CD8-positive, alpha-beta memory T cell (primary cell): ENCODE measurements around the gene UBE2J2. TPM values are rescaled to one million over a fixed set of nuclear protein-coding genes. Genes with fewer than 3 reads are reported as not detected.

Source experiments
- CTCF ChIA-PET: fragments of 350-600 bp; sonication (Branson Sonifier 250); formaldehyde crosslinking; loops from one replicate; lab custom pipeline; 2021; ENCODE audit warnings: antibody characterized with exemption; lab: Charles Lee
- POLR2A ChIA-PET: fragments of 350-600 bp; sonication (Branson Sonifier 250); formaldehyde crosslinking; loops from one replicate; lab custom pipeline; 2021; ENCODE audit warnings: antibody characterized with exemption; lab: Charles Lee
- DNase-seq, 5 donors: peaks; one replicate each; pipeline versions ENCODE4 v3.0.0 to v3.0.0-alpha.2; 2020 to 2022; ENCODE audit warnings: mixed read lengths in 1 of 5
- H3K27ac ChIP-seq: one replicate; pipeline ENCODE4 v1.7.0; 2013; ENCODE audit warnings: low read depth, mild to moderate bottlenecking, low read length, moderate library complexity
- H3K27me3 ChIP-seq: 2 replicates; pipeline ENCODE4 v1.7.0; 2013; ENCODE audit warnings: low read length, mild to moderate bottlenecking; ENCODE audit not compliant: insufficient read depth, poor library complexity, severe bottlenecking
- H3K36me3 ChIP-seq: 2 replicates; pipeline ENCODE4 v1.7.0; 2013; ENCODE audit warnings: mild to moderate bottlenecking, low read length, moderate library complexity; ENCODE audit not compliant: insufficient read depth
- H3K4me1 ChIP-seq: 2 replicates; pipeline ENCODE4 v1.7.0; 2013; ENCODE audit warnings: mild to moderate bottlenecking, low read length, moderate library complexity; ENCODE audit not compliant: insufficient read depth
- H3K4me3 ChIP-seq: 2 replicates; pipeline ENCODE4 v1.7.0; 2013; ENCODE audit warnings: mild to moderate bottlenecking, low read length
- H3K9me3 ChIP-seq: 2 replicates; pipeline ENCODE4 v1.7.0; 2013; ENCODE audit warnings: mild to moderate bottlenecking, low read length
- H3K27ac Mint-ChIP-seq, 8 donors: one replicate each; pipeline ENCODE4 v1.8.0; 2020 to 2021; ENCODE audit warnings: mixed read lengths in 8 of 8, mild to moderate bottlenecking in 6 of 8, inconsistent platforms in 3 of 8, moderate library complexity in 3 of 8
- H3K27me3 Mint-ChIP-seq, 2 donors: one replicate each; pipeline ENCODE4 v1.8.0; 2020 to 2021; ENCODE audit warnings: mixed read lengths in 2 of 2, mild to moderate bottlenecking in 1 of 2, moderate library complexity in 1 of 2
- H3K36me3 Mint-ChIP-seq, 3 donors: one replicate each; pipeline ENCODE4 v1.8.0; 2020 to 2021; ENCODE audit warnings: mixed read lengths in 3 of 3, inconsistent platforms in 1 of 3, mild to moderate bottlenecking in 1 of 3
- H3K4me1 Mint-ChIP-seq, 3 donors: one replicate each; pipeline ENCODE4 v1.8.0; 2020 to 2021; ENCODE audit warnings: mixed read lengths in 3 of 3, inconsistent platforms in 1 of 3, mild to moderate bottlenecking in 1 of 3
- H3K4me3 Mint-ChIP-seq, 7 donors: one replicate each; pipeline ENCODE4 v1.8.0; 2020 to 2021; ENCODE audit warnings: mixed read lengths in 7 of 7, mild to moderate bottlenecking in 6 of 7, moderate library complexity in 4 of 7, inconsistent platforms in 2 of 7
- H3K9me3 Mint-ChIP-seq, 5 donors: one replicate each; pipeline ENCODE4 v1.8.0; 2020 to 2022; ENCODE audit warnings: mixed read lengths in 5 of 5, mild to moderate bottlenecking in 3 of 5, moderate library complexity in 2 of 5, inconsistent platforms in 1 of 5
- polyA plus RNA-seq: library from polyadenylated mRNA; unstranded; fragments of 300-500 nt; fragmentation: Illumina TruSeq; gene quantifications from one replicate; pipeline ENCODE4 v1.2.3, GENCODE V29; 2021
- total RNA-seq, 2 experiments: library from RNA; stranded (reverse); gene quantifications; one replicate each; pipeline ENCODE4 v1.2.3, GENCODE V29; 2021

Gene UBE2J2
- total and polyA plus RNA-seq, 3 experiments from 2014 or later, result 76.7 to 79.7 (median 79.3) TPM

GRCh38 chr1:1230656-1231399 lies 42.8 kb downstream of the UBE2J2 start:
- Histone ChIP-seq H3K27ac (peak overlapping the region; percentile 90), H3K9me3 (no peaks in the 10 kb centered on the region), H3K36me3 (peaks cover 5% of the 10 kb centered on the region), H3K27me3 (no peaks in the 10 kb centered on the region), H3K4me1 (peaks cover 28% of the 10 kb centered on the region), H3K4me3 (peak overlapping the region; percentile 100)
- Mint-ChIP-seq H3K36me3 (peaks cover 0 to 53% (median 2%) of the 10 kb centered on the region in 3 donors), H3K4me1 (peaks cover 27 to 48% (median 30%) of the 10 kb centered on the region in 3 donors), H3K27me3 (no peaks in the 10 kb centered on the region), H3K27ac (peak overlapping the region; percentile 86 to 98 (median 94)), H3K9me3 (no peaks in the 10 kb centered on the region), H3K4me3 (peak overlapping the region; percentile 91 to 99 (median 94))
- POLR2A ChIA-PET, result interaction anchor here (0.7 kb wide), 1 partner anchor 323 kb away, joined by 4 read pairs; no protein-coding TSS in a partner anchor
- CTCF ChIA-PET, result interaction anchor here (0.7 to 0.8 kb wide), 3 partner anchors 108 to 210 kb away, joined by 3 to 4 read pairs (median 3); no protein-coding TSS in a partner anchor
- no peak for DNase-seq

GRCh38 chr1:1229770-1230169 lies 43.9 kb downstream of the UBE2J2 start:
- Mint-ChIP-seq H3K36me3 (peaks cover 0 to 62% (median 6%) of the 10 kb centered on the region in 3 donors), H3K27ac (peak overlapping the region in 4 of 8 donors; percentile 23 to 87 (median 71)), H3K4me1 (peaks cover 30 to 49% (median 35%) of the 10 kb centered on the region in 3 donors), H3K4me3 (peak overlapping the region in 6 of 7 donors; percentile 60 to 96 (median 84)), H3K9me3 (no peaks in the 10 kb centered on the region), H3K27me3 (no peaks in the 10 kb centered on the region)
- Histone ChIP-seq H3K27me3 (no peaks in the 10 kb centered on the region), H3K36me3 (peaks cover 8% of the 10 kb centered on the region), H3K27ac (no peak overlapping the region), H3K4me3 (no peak overlapping the region), H3K4me1 (peaks cover 28% of the 10 kb centered on the region), H3K9me3 (no peaks in the 10 kb centered on the region)
- ChIA-PET CTCF (interaction anchor here (0.9 kb wide), 1 partner anchor 17 kb away, joined by 3 read pairs; no protein-coding TSS in a partner anchor), POLR2A (no interaction called here)
- DNase-seq, result no peak

GRCh38 chr1:1228596-1229321 lies 44.9 kb downstream of the UBE2J2 start:
- Mint-ChIP-seq H3K27me3 (no peaks in the 10 kb centered on the region), H3K9me3 (no peaks in the 10 kb centered on the region), H3K4me1 (peaks cover 22 to 39% (median 25%) of the 10 kb centered on the region in 3 donors), H3K4me3 (peak overlapping the region in 1 of 7 donors; percentile 31), H3K36me3 (peaks cover 0 to 61% (median 8%) of the 10 kb centered on the region in 3 donors), H3K27ac (peak overlapping the region in 1 of 8 donors; percentile 21)
- H3K9me3 ChIP-seq, result no peaks in the 10 kb centered on the region
- H3K4me3 ChIP-seq, result no peak overlapping the region
- H3K36me3 ChIP-seq, result peaks cover 13% of the 10 kb centered on the region
- CTCF ChIA-PET, result interaction anchor here (0.9 kb wide), 1 partner anchor 16 kb away, joined by 3 read pairs; no protein-coding TSS in a partner anchor
- H3K27ac ChIP-seq, result no peak overlapping the region
- DNase-seq, result no peak
- POLR2A ChIA-PET, result no interaction called here
- no peaks in the 10 kb centered on the region for H3K27me3 ChIP-seq
- peaks cover 28% of the 10 kb centered on the region for H3K4me1 ChIP-seq

- H3K9me3 ChIP-seq, result no peaks in the 10 kb centered on the region
- no peak for DNase-seq
- H3K4me1 ChIP-seq, result peaks cover 25% of the 10 kb centered on the region
- H3K27me3 ChIP-seq, result no peaks in the 10 kb centered on the region
- peaks cover 0 to 64% (median 8%) of the 10 kb centered on the region in 3 donors for H3K36me3 Mint-ChIP-seq
- H3K27ac ChIP-seq, result no peak overlapping the region
- no peaks in the 10 kb centered on the region for H3K9me3 Mint-ChIP-seq
- H3K4me3 ChIP-seq, result no peak overlapping the region
- H3K36me3 ChIP-seq, result peaks cover 15% of the 10 kb centered on the region
- H3K27me3 Mint-ChIP-seq, result no peaks in the 10 kb centered on the region
- POLR2A ChIA-PET, result no interaction called here
- H3K27ac Mint-ChIP-seq, result no peak overlapping the region
- H3K4me3 Mint-ChIP-seq, result no peak overlapping the region
- H3K4me1 Mint-ChIP-seq, result peaks cover 18 to 34% (median 20%) of the 10 kb centered on the region in 3 donors
- CTCF ChIA-PET, result no interaction called here
These were observed 45.5 kb downstream of the UBE2J2 start for GRCh38 chr1:1228187-1228586.

- no peaks in the 10 kb centered on the region for H3K27me3 Mint-ChIP-seq
- H3K36me3 Mint-ChIP-seq, result peaks cover 0 to 72% (median 12%) of the 10 kb centered on the region in 3 donors
- DNase-seq, result no peak
- H3K27me3 ChIP-seq, result no peaks in the 10 kb centered on the region
- H3K9me3 ChIP-seq, result no peaks in the 10 kb centered on the region
- H3K4me1 ChIP-seq, result peaks cover 19% of the 10 kb centered on the region
- no peaks in the 10 kb centered on the region for H3K9me3 Mint-ChIP-seq
- CTCF ChIA-PET, result no interaction called here
- no peak overlapping the region for H3K27ac ChIP-seq
- POLR2A ChIA-PET, result no interaction called here
- H3K4me1 Mint-ChIP-seq, result peaks cover 18 to 34% (median 25%) of the 10 kb centered on the region in 3 donors
- no peak overlapping the region for H3K27ac Mint-ChIP-seq
- H3K4me3 ChIP-seq, result no peak overlapping the region
- no peak overlapping the region for H3K4me3 Mint-ChIP-seq
- H3K36me3 ChIP-seq, result peaks cover 23% of the 10 kb centered on the region
These were observed 46.3 kb downstream of the UBE2J2 start for GRCh38 chr1:1227386-1227785.

GRCh38 chr1:1226566-1227362 lies 46.9 kb downstream of the UBE2J2 start:
- POLR2A ChIA-PET, result no interaction called here

GRCh38 chr1:1225913-1226312 lies 47.7 kb downstream of the UBE2J2 start:
- H3K4me1 Mint-ChIP-seq, result peaks cover 14 to 29% (median 22%) of the 10 kb centered on the region in 3 donors
- no peaks in the 10 kb centered on the region for H3K9me3 Mint-ChIP-seq
- ChIA-PET CTCF (interaction anchor here (0.9 kb wide), 1 partner anchor 104 kb away, joined by 3 read pairs; no protein-coding TSS in a partner anchor), POLR2A (no interaction called here)
- Histone ChIP-seq H3K9me3 (no peaks in the 10 kb centered on the region), H3K4me3 (no peak overlapping the region), H3K27me3 (no peaks in the 10 kb centered on the region), H3K27ac (no peak overlapping the region), H3K4me1 (peaks cover 16% of the 10 kb centered on the region), H3K36me3 (peaks cover 31% of the 10 kb centered on the region)
- DNase-seq, result no peak
- no peaks in the 10 kb centered on the region for H3K27me3 Mint-ChIP-seq
- peak overlapping the region in 2 of 8 donors; percentile 54 to 86 for H3K27ac Mint-ChIP-seq
- peak overlapping the region in 2 of 7 donors; percentile 27 to 52 for H3K4me3 Mint-ChIP-seq
- peaks cover 0 to 79% (median 12%) of the 10 kb centered on the region in 3 donors for H3K36me3 Mint-ChIP-seq

More at GRCh38 chr1:1226566-1227362, 46.9 kb downstream of the UBE2J2 start:
- H3K27ac Mint-ChIP-seq, result no peak overlapping the region
- DNase-seq, result no peak
- Histone ChIP-seq H3K36me3 (peaks cover 28% of the 10 kb centered on the region), H3K27ac (no peak overlapping the region), H3K9me3 (no peaks in the 10 kb centered on the region), H3K4me1 (peaks cover 19% of the 10 kb centered on the region), H3K27me3 (no peaks in the 10 kb centered on the region), H3K4me3 (no peak overlapping the region)
- H3K36me3 Mint-ChIP-seq, result peaks cover 0 to 76% (median 12%) of the 10 kb centered on the region in 3 donors
- H3K4me1 Mint-ChIP-seq, result peaks cover 18 to 34% (median 25%) of the 10 kb centered on the region in 3 donors
- no peak overlapping the region for H3K4me3 Mint-ChIP-seq
- no peaks in the 10 kb centered on the region for H3K27me3 Mint-ChIP-seq
- CTCF ChIA-PET, result interaction anchor here (0.9 kb wide), 1 partner anchor 104 kb away, joined by 3 read pairs; no protein-coding TSS in a partner anchor
- no peaks in the 10 kb centered on the region for H3K9me3 Mint-ChIP-seq
